ENCODE results near the gene STIMATE.

The STIMATE gene

DNA sequence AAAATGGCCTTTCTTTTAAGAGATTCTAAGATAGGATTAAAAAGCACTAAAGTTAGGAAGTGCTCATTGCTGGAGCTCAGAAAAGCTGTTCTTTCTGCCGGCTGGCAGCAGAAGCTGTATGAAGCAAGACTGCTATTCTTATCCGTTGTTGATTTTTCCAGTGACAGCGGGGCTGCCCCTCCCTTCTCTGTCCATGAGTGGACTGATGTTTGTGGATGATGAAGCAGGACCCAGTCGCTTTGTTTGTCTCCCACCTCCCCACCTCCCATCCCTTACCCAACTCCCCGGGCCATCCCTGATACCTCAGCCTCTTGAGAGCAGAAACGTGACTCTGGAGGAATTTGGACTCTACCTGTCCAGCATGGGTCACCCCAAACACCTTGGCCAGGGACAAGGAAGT lies 52.2 kb downstream of the STIMATE start:
- no peaks in the 10 kb centered on the region for H3K9me3 ChIP-seq (ENCODE audit: control insufficient read depth in 5 of 5, low read length in 5 of 5)
- no peak overlapping the region for H3K4me3 ChIP-seq (ENCODE audit: low read depth in 1 of 5, low read length in 5 of 5)
- H3K27me3 ChIP-seq (ENCODE audit: control insufficient read depth in 5 of 5, insufficient read depth in 4 of 5, low read length in 5 of 5), result no peaks in the 10 kb centered on the region
- H3K27ac ChIP-seq (ENCODE audit: low read depth, low read length), result no peak overlapping the region
- H3K9ac ChIP-seq (ENCODE audit: low read length in 5 of 5), result no peak overlapping the region
- H3K36me3 ChIP-seq (ENCODE audit: control insufficient read depth in 5 of 5, insufficient read depth in 5 of 5, low read length in 5 of 5), result peaks cover 0 to 70% (median 62%) of the 10 kb centered on the region in 5 donors
- peaks cover 2 to 28% (median 11%) of the 10 kb centered on the region in 5 donors for H3K4me1 ChIP-seq (ENCODE audit: control insufficient read depth in 5 of 5, insufficient read depth in 5 of 5, low read length in 5 of 5)

DNA sequence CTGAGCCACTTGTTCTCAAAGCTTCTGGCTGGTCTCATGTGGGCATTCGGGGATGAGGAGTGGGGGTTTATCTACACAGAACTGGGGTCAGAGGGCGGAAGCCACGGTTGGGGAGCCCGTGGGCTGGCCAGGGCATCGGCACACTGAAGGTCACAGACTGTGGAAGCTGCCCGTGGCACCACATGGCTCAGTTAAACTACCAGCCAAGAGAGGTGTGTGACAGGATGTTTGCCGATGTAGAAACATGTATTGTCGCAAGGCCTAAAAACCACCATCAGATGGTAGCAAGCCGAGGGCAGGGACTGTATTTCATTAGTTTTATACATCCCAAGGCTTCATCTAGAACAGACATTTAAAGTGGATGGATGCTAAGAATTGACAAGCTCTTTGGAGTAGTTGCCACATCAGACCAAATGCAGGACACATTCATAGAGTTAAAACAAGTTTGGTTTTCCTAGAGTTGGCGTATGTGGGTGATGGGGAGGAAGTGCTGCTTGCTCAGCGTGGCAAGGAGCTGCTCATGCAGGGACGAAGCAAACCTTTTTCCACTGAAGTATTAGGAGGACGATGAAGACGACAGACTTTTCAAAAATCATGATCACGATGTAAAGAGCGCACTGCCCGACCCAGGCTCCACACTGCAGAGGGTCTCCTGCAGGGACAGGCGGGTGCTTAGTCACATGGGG lies 52.9 kb downstream of the STIMATE start:
- H3K27ac ChIP-seq (ENCODE audit: low read depth, low read length), result no peak overlapping the region
- H3K4me1 ChIP-seq (ENCODE audit: control insufficient read depth in 5 of 5, insufficient read depth in 5 of 5, low read length in 5 of 5), result peaks cover 2 to 28% (median 11%) of the 10 kb centered on the region in 5 donors

DNA sequence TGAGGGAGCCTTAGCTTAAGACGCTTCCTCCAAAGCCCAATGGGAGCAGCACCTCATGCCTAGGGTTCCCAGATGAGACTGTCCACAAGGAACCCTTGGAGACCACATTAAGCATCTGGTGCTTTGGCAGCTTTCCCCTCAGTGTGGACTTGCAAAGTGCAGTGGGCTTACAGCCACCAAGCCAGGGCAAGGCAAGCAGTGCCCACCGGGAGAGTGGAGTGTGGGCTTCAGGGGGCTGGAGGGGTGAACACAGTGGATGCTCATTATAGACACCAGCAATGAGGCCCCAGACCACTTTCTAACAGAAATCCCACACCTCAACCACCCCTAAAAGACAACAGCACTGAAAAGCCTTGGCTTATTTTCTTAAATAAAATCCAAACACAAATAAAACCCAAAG lies 53.5 kb downstream of the STIMATE start:
- Histone ChIP-seq H3K27me3 (ENCODE audit: control insufficient read depth in 5 of 5, insufficient read depth in 4 of 5, low read length in 5 of 5) (no peaks in the 10 kb centered on the region), H3K9ac (ENCODE audit: low read length in 5 of 5) (no peak overlapping the region), H3K36me3 (ENCODE audit: control insufficient read depth in 5 of 5, insufficient read depth in 5 of 5, low read length in 5 of 5) (peaks cover 0 to 68% (median 57%) of the 10 kb centered on the region in 5 donors), H3K27ac (ENCODE audit: low read depth, low read length) (no peak overlapping the region), H3K4me3 (ENCODE audit: low read depth in 1 of 5, low read length in 5 of 5) (no peak overlapping the region), H3K9me3 (ENCODE audit: control insufficient read depth in 5 of 5, low read length in 5 of 5) (no peaks in the 10 kb centered on the region), H3K4me1 (ENCODE audit: control insufficient read depth in 5 of 5, insufficient read depth in 5 of 5, low read length in 5 of 5) (peaks cover 2 to 28% (median 11%) of the 10 kb centered on the region in 5 donors)

More for the DNA sequence above, 52.9 kb downstream of the STIMATE start:
- Histone ChIP-seq H3K4me3 (ENCODE audit: low read depth in 1 of 5, low read length in 5 of 5) (no peak overlapping the region), H3K9ac (ENCODE audit: low read length in 5 of 5) (no peak overlapping the region), H3K36me3 (ENCODE audit: control insufficient read depth in 5 of 5, insufficient read depth in 5 of 5, low read length in 5 of 5) (peaks cover 0 to 68% (median 60%) of the 10 kb centered on the region in 5 donors), H3K9me3 (ENCODE audit: control insufficient read depth in 5 of 5, low read length in 5 of 5) (no peaks in the 10 kb centered on the region), H3K27me3 (ENCODE audit: control insufficient read depth in 5 of 5, insufficient read depth in 4 of 5, low read length in 5 of 5) (no peaks in the 10 kb centered on the region)

DNA sequence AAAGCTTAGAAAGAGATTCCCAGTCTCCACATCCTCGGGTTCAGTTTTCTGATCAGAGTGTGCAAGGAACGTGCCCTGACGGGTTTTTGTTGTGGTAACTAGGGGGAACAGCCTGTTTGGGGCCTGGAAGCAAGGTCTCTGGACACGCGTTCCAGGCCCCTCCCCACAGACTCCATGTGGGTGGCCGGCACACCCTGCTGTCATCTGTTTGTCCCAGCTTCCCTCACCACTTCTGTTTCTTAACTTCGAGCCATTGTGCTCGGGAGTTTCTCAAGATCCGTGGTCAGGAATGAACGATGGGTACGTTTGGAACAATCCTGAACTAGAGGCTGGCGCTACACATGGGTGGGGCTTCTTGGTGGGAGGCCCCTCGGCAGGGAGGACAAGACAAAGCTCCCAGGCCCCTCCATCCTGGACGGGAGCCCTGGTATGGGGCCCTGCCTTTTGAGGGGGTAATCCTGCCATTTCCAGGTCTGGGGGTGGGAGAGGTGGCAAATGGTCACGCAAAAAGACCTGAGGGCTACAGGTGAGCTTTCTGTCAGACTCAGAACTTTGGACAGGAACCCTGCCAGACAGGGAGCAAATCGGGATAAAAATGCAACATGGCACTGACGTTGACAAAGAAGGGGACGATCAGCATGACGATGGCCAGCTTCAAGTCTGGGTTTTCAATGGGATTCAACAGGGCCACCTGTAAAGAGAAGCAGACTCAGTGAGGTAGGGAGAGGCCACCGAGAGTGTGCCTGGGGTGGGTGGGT lies 54.1 kb downstream of the STIMATE start:
- Histone ChIP-seq H3K27me3 (ENCODE audit: control insufficient read depth in 5 of 5, insufficient read depth in 4 of 5, low read length in 5 of 5) (no peaks in the 10 kb centered on the region), H3K27ac (ENCODE audit: low read depth, low read length) (no peak overlapping the region), H3K4me3 (ENCODE audit: low read depth in 1 of 5, low read length in 5 of 5) (no peak overlapping the region), H3K9ac (ENCODE audit: low read length in 5 of 5) (no peak overlapping the region), H3K4me1 (ENCODE audit: control insufficient read depth in 5 of 5, insufficient read depth in 5 of 5, low read length in 5 of 5) (peaks cover 2 to 25% (median 11%) of the 10 kb centered on the region in 5 donors), H3K36me3 (ENCODE audit: control insufficient read depth in 5 of 5, insufficient read depth in 5 of 5, low read length in 5 of 5) (peaks cover 0 to 68% (median 57%) of the 10 kb centered on the region in 5 donors), H3K9me3 (ENCODE audit: control insufficient read depth in 5 of 5, low read length in 5 of 5) (no peaks in the 10 kb centered on the region)

DNA sequence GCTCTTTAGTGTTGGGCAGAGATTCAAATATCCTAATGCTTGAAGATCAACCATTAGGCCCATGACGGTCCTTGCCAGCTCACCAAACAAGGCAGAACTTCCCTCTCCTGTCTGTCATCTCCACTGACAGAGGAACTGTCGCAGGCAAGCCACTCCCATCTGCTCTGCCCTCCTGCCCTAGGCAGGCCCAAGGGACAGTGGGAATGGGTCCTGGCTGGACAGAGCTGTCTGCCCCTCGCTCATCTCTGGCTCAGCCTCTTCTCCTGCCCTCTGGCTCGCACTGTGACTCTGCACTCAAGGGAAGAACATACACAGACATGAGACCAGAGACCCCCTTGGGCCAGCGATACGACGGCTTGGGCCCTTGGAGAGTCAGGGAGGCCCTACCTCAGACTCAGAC lies 54.9 kb downstream of the STIMATE start:
- H3K9ac ChIP-seq (ENCODE audit: low read length in 5 of 5), result no peak overlapping the region
- H3K4me3 ChIP-seq (ENCODE audit: low read depth in 1 of 5, low read length in 5 of 5), result no peak overlapping the region
- H3K27ac ChIP-seq (ENCODE audit: low read depth, low read length), result no peak overlapping the region
- no peaks in the 10 kb centered on the region for H3K27me3 ChIP-seq (ENCODE audit: control insufficient read depth in 5 of 5, insufficient read depth in 4 of 5, low read length in 5 of 5)
- no peaks in the 10 kb centered on the region for H3K9me3 ChIP-seq (ENCODE audit: control insufficient read depth in 5 of 5, low read length in 5 of 5)
- peaks cover 2 to 22% (median 11%) of the 10 kb centered on the region in 5 donors for H3K4me1 ChIP-seq (ENCODE audit: control insufficient read depth in 5 of 5, insufficient read depth in 5 of 5, low read length in 5 of 5)
- H3K36me3 ChIP-seq (ENCODE audit: control insufficient read depth in 5 of 5, insufficient read depth in 5 of 5, low read length in 5 of 5), result peaks cover 0 to 68% (median 53%) of the 10 kb centered on the region in 5 donors

DNA sequence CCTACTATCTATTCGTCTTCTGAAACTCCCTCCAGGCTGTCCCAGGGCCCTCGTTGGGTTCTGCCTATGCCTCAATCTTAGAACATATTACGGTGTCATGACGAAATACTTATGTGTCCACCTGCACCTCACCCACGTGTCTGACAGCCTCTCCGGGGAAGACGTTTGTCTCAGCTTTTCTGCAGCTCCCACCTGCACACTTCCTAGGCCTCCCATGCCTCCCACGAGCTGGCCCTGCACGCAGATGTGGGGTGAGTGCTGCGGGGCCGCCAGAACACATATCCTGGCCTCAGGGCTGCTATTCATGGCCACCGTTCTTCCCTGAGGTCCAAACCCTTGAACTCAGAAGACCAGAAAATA lies 55.4 kb downstream of the STIMATE start:
- Histone ChIP-seq H3K9me3 (ENCODE audit: control insufficient read depth in 5 of 5, low read length in 5 of 5) (no peaks in the 10 kb centered on the region), H3K4me3 (ENCODE audit: low read depth in 1 of 5, low read length in 5 of 5) (no peak overlapping the region), H3K9ac (ENCODE audit: low read length in 5 of 5) (no peak overlapping the region), H3K36me3 (ENCODE audit: control insufficient read depth in 5 of 5, insufficient read depth in 5 of 5, low read length in 5 of 5) (peaks cover 0 to 68% (median 49%) of the 10 kb centered on the region in 5 donors), H3K4me1 (ENCODE audit: control insufficient read depth in 5 of 5, insufficient read depth in 5 of 5, low read length in 5 of 5) (peaks cover 2 to 22% (median 11%) of the 10 kb centered on the region in 5 donors), H3K27ac (ENCODE audit: low read depth, low read length) (no peak overlapping the region), H3K27me3 (ENCODE audit: control insufficient read depth in 5 of 5, insufficient read depth in 4 of 5, low read length in 5 of 5) (no peaks in the 10 kb centered on the region)

DNA sequence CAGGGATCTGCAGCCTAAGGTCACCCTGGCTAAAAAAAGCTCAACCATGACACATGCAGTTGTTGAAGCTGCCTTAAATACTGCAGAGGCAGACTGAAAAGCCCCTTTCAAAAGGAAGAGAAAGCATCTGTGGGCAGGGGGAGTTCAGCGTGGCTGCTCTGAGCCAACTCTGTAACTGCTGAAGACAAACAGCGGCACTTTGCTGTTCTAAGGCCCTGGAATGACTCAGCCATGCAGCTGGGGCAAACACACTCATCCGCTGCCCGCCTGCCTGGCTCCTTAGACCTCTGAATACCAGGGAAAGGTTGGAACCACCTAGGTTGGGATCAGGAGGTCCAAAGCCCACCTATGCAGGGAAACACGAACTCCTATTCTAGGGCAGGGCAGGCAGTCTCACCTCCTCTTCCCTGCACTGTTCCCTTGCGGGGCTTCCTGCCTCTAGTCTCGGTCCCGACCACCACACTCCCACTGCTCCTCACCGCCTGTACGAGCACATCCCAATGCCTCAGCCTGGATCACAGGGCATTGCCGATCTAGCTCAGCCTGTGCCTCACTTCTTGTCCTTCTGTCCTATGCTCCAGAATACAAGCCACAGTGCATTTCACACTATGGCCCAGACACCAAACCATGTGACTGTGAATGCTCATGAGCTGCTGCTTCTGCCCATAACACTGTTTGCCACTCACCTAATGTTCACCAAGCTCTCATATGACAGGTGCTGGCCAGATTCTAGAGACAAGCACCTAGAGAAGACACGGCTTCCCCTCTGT lies 56.0 kb downstream of the STIMATE start:
- no peaks in the 10 kb centered on the region for H3K27me3 ChIP-seq (ENCODE audit: control insufficient read depth in 5 of 5, insufficient read depth in 4 of 5, low read length in 5 of 5)
- peaks cover 2 to 22% (median 11%) of the 10 kb centered on the region in 5 donors for H3K4me1 ChIP-seq (ENCODE audit: control insufficient read depth in 5 of 5, insufficient read depth in 5 of 5, low read length in 5 of 5)
- H3K27ac ChIP-seq (ENCODE audit: low read depth, low read length), result no peak overlapping the region
- no peaks in the 10 kb centered on the region for H3K9me3 ChIP-seq (ENCODE audit: control insufficient read depth in 5 of 5, low read length in 5 of 5)
- no peak overlapping the region for H3K4me3 ChIP-seq (ENCODE audit: low read depth in 1 of 5, low read length in 5 of 5)
- peaks cover 0 to 73% (median 49%) of the 10 kb centered on the region in 5 donors for H3K36me3 ChIP-seq (ENCODE audit: control insufficient read depth in 5 of 5, insufficient read depth in 5 of 5, low read length in 5 of 5)
- H3K9ac ChIP-seq (ENCODE audit: low read length in 5 of 5), result no peak overlapping the region

DNA sequence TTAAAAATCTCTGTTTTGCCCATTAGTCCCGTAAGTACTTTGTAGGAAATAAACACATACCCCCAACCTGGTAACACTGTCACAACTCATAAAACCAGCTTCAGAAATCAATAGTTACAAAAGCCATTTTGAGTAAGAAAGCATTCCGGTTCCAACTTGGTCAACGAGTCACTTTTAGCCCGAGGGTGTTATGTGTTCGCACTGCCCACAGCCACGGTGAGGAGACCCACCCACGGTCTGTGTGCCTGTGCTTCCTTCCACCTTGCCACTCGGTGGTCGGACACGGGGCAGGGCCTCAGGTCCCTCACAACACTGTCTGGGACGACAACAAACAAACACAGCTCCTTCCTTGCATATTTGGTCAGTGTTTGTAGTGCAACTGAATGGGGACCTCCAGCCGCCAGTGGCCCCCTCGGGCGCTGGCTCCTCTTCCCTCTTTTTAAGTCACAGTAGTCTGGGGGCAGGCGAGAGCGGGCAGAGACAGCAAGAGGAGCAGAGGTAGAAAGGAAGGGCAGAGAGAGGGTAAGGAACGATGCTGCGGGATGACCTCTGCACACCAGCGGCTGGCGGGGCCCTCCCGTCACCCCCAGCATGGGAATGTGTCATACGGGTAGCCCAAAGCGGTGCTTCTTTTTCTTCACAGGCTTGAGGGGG lies 57.3 kb downstream of the STIMATE start:
- Histone ChIP-seq H3K27me3 (ENCODE audit: control insufficient read depth in 5 of 5, insufficient read depth in 4 of 5, low read length in 5 of 5) (no peaks in the 10 kb centered on the region), H3K9ac (ENCODE audit: low read length in 5 of 5) (no peak overlapping the region), H3K27ac (ENCODE audit: low read depth, low read length) (no peak overlapping the region), H3K4me3 (ENCODE audit: low read depth in 1 of 5, low read length in 5 of 5) (no peak overlapping the region), H3K4me1 (ENCODE audit: control insufficient read depth in 5 of 5, insufficient read depth in 5 of 5, low read length in 5 of 5) (peaks cover 2 to 30% (median 12%) of the 10 kb centered on the region in 5 donors), H3K9me3 (ENCODE audit: control insufficient read depth in 5 of 5, low read length in 5 of 5) (no peaks in the 10 kb centered on the region), H3K36me3 (ENCODE audit: control insufficient read depth in 5 of 5, insufficient read depth in 5 of 5, low read length in 5 of 5) (peaks cover 0 to 84% (median 55%) of the 10 kb centered on the region in 5 donors)

DNA sequence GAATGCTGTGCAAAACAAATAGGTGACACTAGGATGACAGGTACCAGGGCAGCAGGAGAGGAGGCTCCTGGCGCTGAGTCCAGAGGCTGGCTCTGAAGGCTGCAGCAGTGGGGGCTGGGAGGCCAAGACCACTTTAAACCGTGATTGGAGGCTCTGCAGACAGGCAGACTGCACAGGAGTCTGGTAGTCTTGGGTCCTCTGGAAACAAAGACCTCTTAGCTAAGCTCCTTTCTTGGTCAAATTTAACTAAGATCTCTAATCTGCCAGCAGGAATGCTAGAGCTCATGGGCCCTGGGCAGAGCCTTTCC lies 58.1 kb downstream of the STIMATE start:
- H3K36me3 ChIP-seq (ENCODE audit: control insufficient read depth in 5 of 5, insufficient read depth in 5 of 5, low read length in 5 of 5), result peaks cover 0 to 84% (median 55%) of the 10 kb centered on the region in 5 donors
- no peak overlapping the region for H3K4me3 ChIP-seq (ENCODE audit: low read depth in 1 of 5, low read length in 5 of 5)
- no peak overlapping the region for H3K9ac ChIP-seq (ENCODE audit: low read length in 5 of 5)
- H3K9me3 ChIP-seq (ENCODE audit: control insufficient read depth in 5 of 5, low read length in 5 of 5), result no peaks in the 10 kb centered on the region
- H3K27me3 ChIP-seq (ENCODE audit: control insufficient read depth in 5 of 5, insufficient read depth in 4 of 5, low read length in 5 of 5), result no peaks in the 10 kb centered on the region
- H3K4me1 ChIP-seq (ENCODE audit: control insufficient read depth in 5 of 5, insufficient read depth in 5 of 5, low read length in 5 of 5), result peaks cover 2 to 29% (median 13%) of the 10 kb centered on the region in 5 donors
- H3K27ac ChIP-seq (ENCODE audit: low read depth, low read length), result no peak overlapping the region

Measured in subcutaneous abdominal adipose tissue (tissue), 5 donors.